ENCODE measurements around the gene CRLF1.
"Not testable (repeated sequence)": the region's sequence is repeated elsewhere in the genome, so short reads cannot be mapped to it uniquely, and the experiment has no call there.

Gene CRLF1

GRCh38 chr19:18608805-18609716, 2.5 kb upstream of the CRLF1 start:
- no peak for DNase-seq (ENCODE audit: low read depth)

- no peak for DNase-seq (ENCODE audit: low read depth)
These were observed 1.7 kb upstream of the CRLF1 start for GRCh38 chr19:18608102-18608804.

GRCh38 chr19:18607226-18608101, 865 bp upstream of the CRLF1 start:
- DNase-seq (ENCODE audit: low read depth) = no peak

DNA sequence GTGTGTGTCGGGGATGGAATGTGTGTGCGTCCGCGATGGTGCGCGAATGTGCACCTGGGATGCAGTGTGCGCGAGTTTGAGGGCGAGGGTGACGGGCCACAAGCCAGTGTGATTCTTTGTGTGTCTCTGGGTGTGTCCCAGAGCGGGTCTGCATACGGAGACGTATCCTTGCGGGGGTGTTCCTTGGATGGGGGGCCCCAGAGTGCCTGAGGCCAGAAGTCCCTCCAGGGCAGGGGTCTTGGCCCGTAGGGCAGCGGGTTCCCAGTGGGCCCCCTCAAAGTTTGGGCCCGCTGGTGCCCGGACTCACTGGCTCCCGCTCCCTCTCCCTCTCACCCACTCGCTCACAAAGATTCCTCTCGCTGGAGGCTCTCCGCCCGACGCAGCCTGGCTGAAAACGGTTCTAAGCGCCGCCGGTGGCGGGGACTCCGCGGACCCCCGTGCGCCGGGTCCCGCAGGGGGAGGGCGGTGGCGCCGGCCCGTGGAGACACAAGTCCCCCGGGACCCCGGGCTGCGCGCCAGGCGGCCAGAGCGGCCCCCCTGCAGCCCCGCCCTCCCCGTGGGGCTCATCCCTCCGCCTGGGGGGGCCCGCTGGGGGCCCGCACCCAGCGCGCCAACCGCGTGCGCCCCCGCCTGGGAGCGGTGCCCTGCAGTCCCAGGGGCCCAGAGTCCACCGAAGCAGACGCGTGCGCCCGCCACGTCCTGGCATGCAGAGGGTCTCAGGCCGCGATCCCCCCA, 886 bp downstream of the CRLF1 start:
- DNase-seq (ENCODE audit: low read depth) = no peak

GRCh38 chr19:18605196-18605545, 1.4 kb downstream of the CRLF1 start:
- no peak for DNase-seq (ENCODE audit: low read depth)

DNA sequence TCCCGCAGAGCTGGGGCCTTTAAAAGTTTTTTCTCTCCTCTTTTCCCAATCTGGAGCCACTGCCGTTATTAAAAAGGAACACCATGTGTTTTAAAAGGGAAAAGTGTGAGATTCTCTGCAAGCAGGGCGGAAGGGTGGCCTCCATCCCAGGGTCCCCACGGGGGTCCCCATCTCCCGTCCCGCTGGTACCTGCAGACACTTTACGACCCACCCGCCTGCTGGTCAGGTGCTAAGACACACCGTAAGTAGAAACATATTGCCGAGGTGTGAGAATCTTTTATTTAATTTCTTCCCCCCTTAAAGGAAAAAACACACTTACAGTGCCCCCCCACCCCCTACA, 1.8 kb downstream of the CRLF1 start:
- no peak for DNase-seq (ENCODE audit: low read depth)

GRCh38 chr19:18603958-18604819, 2.4 kb downstream of the CRLF1 start:
- DNase-seq (ENCODE audit: low read depth) = no peak

GRCh38 chr19:18603255-18603957, 3.2 kb downstream of the CRLF1 start:
- DNase-seq (ENCODE audit: low read depth) = no peak

- no peak for DNase-seq (ENCODE audit: low read depth)
These were observed 4.7 kb downstream of the CRLF1 start for GRCh38 chr19:18601875-18602274.

DNA sequence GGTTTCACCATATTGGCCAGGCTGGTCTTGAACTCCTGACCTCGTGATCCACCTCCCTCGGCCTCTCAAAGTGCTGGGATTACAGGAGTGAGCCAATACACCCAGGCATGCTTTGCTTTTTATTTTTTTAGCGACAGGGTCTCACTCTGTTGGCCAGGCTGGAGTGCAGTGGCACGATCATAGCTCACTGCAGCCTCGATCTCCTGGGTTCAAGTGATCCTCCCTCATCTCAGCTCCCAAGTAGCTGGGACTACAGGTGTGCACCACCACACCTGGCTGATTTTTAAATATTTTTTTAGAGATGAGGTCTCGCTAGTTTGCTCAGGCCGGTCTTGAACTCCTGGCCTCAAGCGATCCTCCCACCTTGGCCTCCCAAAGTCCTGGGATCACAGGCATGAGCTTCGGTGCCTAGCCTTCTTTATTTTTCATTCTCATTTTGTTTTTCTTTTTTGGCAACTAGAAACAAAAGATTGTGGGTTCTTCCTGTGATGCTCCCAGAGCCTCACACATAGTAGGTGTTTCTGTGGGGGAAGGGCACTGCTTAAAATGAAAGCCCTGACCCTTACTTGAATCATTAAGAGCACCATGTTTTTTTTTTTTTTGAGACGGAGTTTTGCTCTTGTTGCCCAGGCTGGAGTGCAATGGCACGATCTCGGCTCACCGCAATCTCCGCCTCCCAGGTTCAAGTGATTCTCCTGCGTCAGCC, 5.8 kb downstream of the CRLF1 start:
- not testable (repeated sequence) for DNase-seq (ENCODE audit: low read depth)

GRCh38 chr19:18599485-18599884, 7.1 kb downstream of the CRLF1 start:
- DNase-seq (ENCODE audit: low read depth) = no peak

DNA sequence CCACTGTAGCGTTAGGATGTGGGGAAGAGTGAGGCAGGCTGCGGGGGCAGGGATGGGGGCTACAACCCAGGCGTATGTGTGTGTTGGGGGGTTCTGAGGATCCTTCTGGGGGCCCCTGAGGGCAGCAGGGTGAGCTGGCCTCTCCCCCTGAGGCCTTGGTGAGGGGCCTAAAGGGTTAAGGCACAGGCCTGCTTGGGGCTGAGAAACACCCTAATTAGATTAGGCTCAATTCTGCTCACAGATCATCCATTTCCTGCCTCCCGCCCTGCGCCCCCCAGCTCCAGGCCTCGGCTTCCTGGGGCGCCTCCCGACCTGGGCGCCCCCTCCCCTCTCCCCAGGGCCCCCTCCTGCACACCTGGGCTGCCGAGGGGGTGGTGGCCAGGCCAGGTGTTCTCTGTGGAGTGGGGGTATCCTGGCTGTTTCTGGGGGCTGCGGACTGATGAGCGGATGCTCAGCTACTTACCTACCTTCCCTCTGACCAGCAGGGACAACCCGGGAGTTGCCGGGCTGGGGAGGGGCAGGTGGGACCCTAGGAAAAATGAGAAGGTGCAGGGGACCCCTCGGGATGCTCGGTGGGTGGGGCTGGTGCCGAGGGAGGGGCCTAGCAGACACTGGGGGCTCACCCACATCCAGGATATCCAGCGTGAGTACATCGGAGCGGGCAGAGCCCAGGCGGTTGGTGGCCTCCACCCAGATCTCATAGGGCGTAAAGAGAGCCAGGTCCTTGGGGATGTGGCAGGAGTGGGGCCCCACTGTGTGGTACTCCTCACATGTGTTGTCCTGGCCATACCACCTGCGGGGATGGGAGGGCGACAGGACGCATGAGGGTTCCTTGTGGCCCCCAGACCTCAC, 8.6 kb downstream of the CRLF1 start:
- DNase-seq (ENCODE audit: low read depth) = no peak

GRCh38 chr19:18596752-18597157, 9.8 kb downstream of the CRLF1 start:
- DNase-seq (ENCODE audit: low read depth) = no peak

DNA sequence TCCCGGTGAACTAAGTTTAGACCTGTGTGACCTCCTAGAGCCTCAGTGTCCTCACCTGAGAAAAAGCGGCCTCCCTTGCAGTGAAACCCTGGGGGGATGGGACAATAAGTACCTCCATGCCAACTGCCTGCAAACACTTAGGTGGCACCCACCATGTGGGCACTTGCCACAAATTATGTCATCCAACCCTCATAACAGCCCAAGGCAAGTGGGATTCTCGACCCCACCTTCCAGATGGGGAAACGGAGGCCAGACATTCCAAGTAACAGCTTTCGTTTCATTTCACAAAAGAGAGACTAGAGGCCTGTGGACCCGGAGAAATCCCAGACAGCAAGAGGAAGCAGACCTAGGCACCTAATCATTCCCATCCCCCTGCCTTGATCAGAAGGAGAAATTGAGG, 11.1 kb downstream of the CRLF1 start:
- no peak for DNase-seq (ENCODE audit: low read depth)

DNA sequence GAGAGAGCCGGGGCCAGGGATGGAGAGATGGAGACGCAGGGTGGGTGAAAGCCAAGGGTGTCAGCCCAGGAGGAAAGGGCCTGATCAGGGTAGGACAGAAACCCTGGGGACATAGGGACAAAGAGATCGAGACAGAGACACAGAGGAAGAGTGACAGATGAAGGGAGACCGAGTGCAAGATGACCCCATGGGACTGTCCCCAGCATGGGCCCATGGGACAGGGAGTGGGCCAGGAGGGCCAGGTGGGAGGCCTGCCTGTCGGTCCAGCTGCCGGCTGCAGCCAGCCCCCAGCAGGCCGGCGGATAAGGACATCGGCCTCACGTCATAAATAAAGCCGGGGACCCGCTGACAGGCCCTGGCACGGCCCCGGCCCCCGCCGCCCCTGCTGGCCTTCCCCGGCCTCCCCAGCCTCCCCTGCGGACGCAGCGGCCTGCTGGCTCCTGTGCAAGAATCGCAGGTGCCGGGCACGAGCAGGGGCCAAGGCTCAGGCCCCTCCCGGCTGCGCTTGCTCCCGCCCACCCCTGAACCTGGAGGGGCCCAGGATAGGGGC, 11.7 kb downstream of the CRLF1 start:
- no peak for DNase-seq (ENCODE audit: low read depth)

DNA sequence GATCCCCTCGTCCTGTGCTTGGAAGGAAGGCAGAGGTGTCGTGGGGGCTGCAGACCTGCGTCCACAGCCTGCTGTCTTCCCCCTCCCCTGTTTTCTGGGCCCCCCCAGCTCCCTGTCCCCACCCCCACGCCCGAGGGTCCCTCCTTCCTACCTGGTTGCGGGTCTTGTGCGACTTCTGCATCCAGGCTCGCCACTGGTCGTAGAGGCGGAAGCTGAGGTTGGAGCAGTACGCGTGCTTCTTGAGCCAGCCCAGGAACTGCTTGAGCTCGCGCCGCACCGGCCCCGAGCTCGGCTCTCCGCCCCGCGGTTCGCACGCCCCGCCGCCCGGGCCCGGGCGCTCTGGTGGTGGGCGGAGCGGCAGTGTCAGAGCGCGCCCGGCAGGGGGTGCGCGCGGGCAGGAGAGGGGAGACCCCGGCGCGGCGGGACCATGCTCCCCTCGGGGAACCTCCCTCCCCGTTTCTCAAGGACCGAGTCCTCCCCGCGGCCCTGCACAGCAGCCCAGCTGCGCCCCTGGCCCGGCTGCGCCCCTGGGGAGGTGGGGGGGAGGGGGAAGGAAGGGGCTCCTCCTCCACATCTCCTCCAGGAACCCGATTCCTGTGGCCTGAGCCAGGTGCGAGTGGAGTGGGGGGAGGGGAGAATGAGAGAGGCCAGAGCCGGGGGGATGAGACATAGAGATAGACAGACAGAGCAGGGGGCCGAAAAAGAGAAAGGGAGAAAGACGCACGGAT, 12.3 kb downstream of the CRLF1 start:
- peak; percentile 52 for DNase-seq (ENCODE audit: low read depth)

DNA sequence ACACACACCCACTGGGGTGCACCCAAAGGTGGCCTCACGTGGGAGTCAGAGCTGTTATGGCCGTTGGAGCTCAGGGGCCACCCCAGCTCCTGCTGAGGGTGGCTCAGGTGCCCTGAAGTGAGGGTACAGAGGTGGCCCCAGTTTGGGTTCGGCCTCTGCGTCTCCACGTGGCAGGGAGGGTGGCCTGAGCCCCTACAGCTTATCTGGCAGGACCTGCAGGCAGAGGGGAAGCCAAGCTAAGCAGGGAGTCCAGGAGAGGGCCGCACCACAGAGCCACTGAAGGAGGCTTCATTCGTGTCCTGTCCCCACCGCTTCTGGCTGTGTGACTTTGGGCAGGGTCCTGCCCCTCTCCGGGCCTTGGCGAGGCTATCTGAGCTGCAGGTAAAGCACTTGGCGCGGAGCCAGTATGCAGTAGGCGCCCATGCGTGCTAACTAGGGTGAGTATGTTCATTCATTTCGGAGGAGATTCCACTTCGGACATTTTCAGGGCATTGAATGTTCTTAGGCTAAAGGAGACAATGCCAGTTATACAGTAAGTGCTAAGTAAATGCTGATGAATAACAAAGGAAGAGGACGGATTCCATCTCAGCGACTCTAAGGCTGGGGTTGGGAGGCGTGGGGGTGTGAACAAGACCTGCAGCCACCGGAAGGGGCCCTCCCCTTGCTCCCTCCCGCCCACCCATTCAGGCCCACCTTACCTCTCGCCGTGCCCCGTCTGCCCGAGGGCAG, 13.1 kb downstream of the CRLF1 start:
- no peak for DNase-seq (ENCODE audit: low read depth)

Measured in stimulated activated CD8-positive, alpha-beta memory T cell treated with anti-CD3 and anti-CD28 coated beads, Interleukin-15, amount 100 ng/mL, for 24 hours (primary cell).